Measurements from ENCODE around the gene MVD. TPM values are rescaled to one million over a fixed set of nuclear protein-coding genes. Genes with fewer than 3 reads are reported as not detected.

Gene MVD
- total and polyA plus RNA-seq, 10 of the 15 experiments (the other 5 are each of a cell fraction or from before 2014, with no cell fraction given): 5.0 to 147 (median 65.0) TPM

- ChIA-PET RAD21 (ENCODE audit: unreplicated experiment) (no interaction called here), CTCF (interaction anchor here (1.1 to 2.0 kb wide), 5 partner anchors 14 to 50 kb away, joined by 3 to 7 read pairs (median 4); no protein-coding TSS in a partner anchor), POLR2A (interaction anchor here (0.8 to 1.5 kb wide), 3 partner anchors 10 to 24 kb away, joined by 4 read pairs; partner anchors contain the start of gene MVD), SMC1A (ENCODE audit: uncharacterized antibody, unreplicated experiment) (interaction anchor here (1.0 to 1.3 kb wide), 2 partner anchors 14 to 22 kb away, joined by 3 to 7 read pairs; no protein-coding TSS in a partner anchor)
- Histone ChIP-seq H4K20me1 (ENCODE audit: control insufficient read depth, insufficient read depth) (no peaks in the 10 kb centered on the region), H3K27ac (ENCODE audit: control insufficient read depth, insufficient read depth) (no peak overlapping the region), H3K4me1 (ENCODE audit: control insufficient read depth, insufficient read depth, low read length) (peaks cover 33% of the 10 kb centered on the region), H3K9me3 (replicated peaks; ENCODE audit: control insufficient read depth, insufficient read depth, low read length) (no peaks in the 10 kb centered on the region), H2AFZ (ENCODE audit: control insufficient read depth, low read depth, low read length) (no peak overlapping the region), H3K36me3 (ENCODE audit: control insufficient read depth in 2 of 2, insufficient read depth in 2 of 2, low read length in 1 of 2) (no peaks in the 10 kb centered on the region), H3K4me2 (ENCODE audit: control insufficient read depth, insufficient read depth) (no peak overlapping the region), H3K27me3 (replicated peaks in 1 of 2; ENCODE audit: control insufficient read depth in 2 of 2, insufficient read depth in 2 of 2, low read length in 1 of 2) (no peaks in the 10 kb centered on the region; a peak in 1 of 4 replicates), H3K4me3 (no peak overlapping the region), H3K79me2 (ENCODE audit: control insufficient read depth, insufficient read depth, low read length) (no peaks in the 10 kb centered on the region), H3K9ac (ENCODE audit: control insufficient read depth, insufficient read depth, low read length) (no peak overlapping the region)
- TF ChIP-seq EP300 (IDR thresholded peaks at IDR 0.05; ENCODE audit: borderline replicate concordance in 1 of 2, control insufficient read depth in 1 of 2, low read depth in 2 of 2, low read length in 2 of 2): no peak
- no peak for TF ChIP-seq RELA (IDR thresholded peaks at IDR 0.05; ENCODE audit: borderline replicate concordance, partially characterized antibody)
- TF ChIP-seq PKNOX1 (IDR thresholded peaks at IDR 0.05): no peak
- TF ChIP-seq TCF12 (IDR thresholded peaks at IDR 0.05; ENCODE audit: low read depth, low read length): no peak
- TF ChIP-seq RFX5 (IDR thresholded peaks at IDR 0.05; ENCODE audit: low read depth, low read length): no peak
- no peak for TF ChIP-seq MTA3 (IDR thresholded peaks at IDR 0.05; ENCODE audit: borderline replicate concordance, low read length)
- no peak for TF ChIP-seq IRF3 (IDR thresholded peaks at IDR 0.05)
- TF ChIP-seq SIX5 (IDR thresholded peaks at IDR 0.05; ENCODE audit: low read depth, low read length, severe bottlenecking): no peak
- no peak for TF ChIP-seq MXI1 (IDR thresholded peaks at IDR 0.05; ENCODE audit: low read depth, low read length)
- TF ChIP-seq CHD2 (IDR thresholded peaks at IDR 0.05; ENCODE audit: borderline replicate concordance, low read depth, low read length): no peak
- no peak for TF ChIP-seq GABPA (IDR thresholded peaks at IDR 0.05; ENCODE audit: low read depth)
- no peak for TF ChIP-seq HSF1 (IDR thresholded peaks at IDR 0.05; ENCODE audit: low read depth, low read length)
- TF ChIP-seq SREBF1 (IDR thresholded peaks at IDR 0.05; ENCODE audit: low read length): no peak
- ATAC-seq (no peak), FAIRE-seq (no peak), DNase-seq (ENCODE audit: low read depth, low spot score) (no peak)
- intact Hi-C loops (cut with micrococcal nuclease; ENCODE audit: unreplicated experiment) (no loop called here), in situ Hi-C loops (cut with MboI) (no loop called here)
- no TSS peak for BruUV-seq (replicated peaks)
- WGBS (ENCODE audit: insufficient coverage, insufficient replicate concordance, low lambda C conversion rate, missing lambda C conversion rate): 56% methylated on average over 10 of the region's 10 CpGs
Measured at GRCh38 chr16:88687254-88687576, 24.3 kb upstream of the MVD start.

Data from GM12878 (cell line).